Articular chondrocyte of knee joint (primary cell): ENCODE measurements around the gene PCDHB2. TPM values are rescaled to one million over a fixed set of nuclear protein-coding genes. Genes with fewer than 3 reads are reported as not detected.

ENCODE experiments used
- total RNA-seq: library from RNA; depleted of rRNA; stranded (reverse); fragments of >200 nt; gene quantifications from 2 replicates; pipeline ENCODE4 v1.2.3, GENCODE V29; 2012

The PCDHB2 gene
- total RNA-seq: 3.9 and 4.2 TPM in 2 replicates

GRCh38 chr5:141094481-141095262 lies at the start of gene PCDHB2:
TSS of gene PCDHB2 (plus strand) at chr5:141094615. CDS start at chr5:141094791, 176 bp downstream.

GRCh38 chr5:141050622-141051520 lies 43.5 kb upstream of the PCDHB2 start, which contains the start of gene PCDHB1:
TSS of gene PCDHB1 (plus strand) at chr5:141051374. CDS start at chr5:141051471, 97 bp downstream.

GRCh38 chr5:141100243-141100805 lies 5.9 kb downstream of the PCDHB2 start, which contains the start of gene PCDHB3:
TSS of gene PCDHB3 (plus strand) at chr5:141100473. CDS start at chr5:141100650, 177 bp downstream.

DNA sequence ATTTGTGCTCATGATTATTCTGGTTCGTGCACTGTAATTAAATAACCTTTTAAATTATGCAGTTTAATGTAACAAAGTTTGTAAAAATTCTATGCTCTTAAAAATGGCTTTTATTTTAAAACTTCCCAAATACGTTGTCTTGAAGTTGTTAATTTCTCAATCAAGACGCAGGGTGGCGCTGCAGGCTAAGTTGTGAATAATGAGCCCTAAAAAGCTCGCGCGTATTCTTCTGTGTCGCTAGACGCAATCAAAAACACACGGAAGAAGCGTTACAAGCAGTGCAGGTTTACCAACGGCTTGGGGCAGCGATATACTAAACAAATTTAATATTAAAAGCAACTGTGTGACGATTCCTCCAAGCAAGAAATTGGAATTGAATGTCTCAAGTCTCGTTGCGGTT lies 27.1 kb downstream of the PCDHB2 start, which contains the start of gene PCDHB4:
TSS of gene PCDHB4 (plus strand) at position 256 of the 400 bp plus-strand sequence. CDS start 181 bp downstream, outside the sequence.

GRCh38 chr5:141135030-141135717 lies 40.8 kb downstream of the PCDHB2 start, which contains the start of gene PCDHB5:
TSS of gene PCDHB5 (plus strand) at chr5:141135206. CDS start at chr5:141135435, 229 bp downstream.

Other genes with a start within 250 kb of the PCDHB2 start
- 0.11 and 0.26 TPM in 2 replicates for gene PCDHA9, start 246.2 kb upstream of the PCDHB2 start, total RNA-seq
- gene PCDHA10, start 238.7 kb upstream of the PCDHB2 start, total RNA-seq: 0.13 and 0.54 TPM in 2 replicates
- 0.11 and 0.13 TPM in 2 replicates for gene PCDHA11, start 225.7 kb upstream of the PCDHB2 start, total RNA-seq
- 0.13 TPM in 1 of 2 replicates, not detected in the other for gene PCDHA12, start 219.3 kb upstream of the PCDHB2 start, total RNA-seq
- 0.11 and 0.13 TPM in 2 replicates for gene PCDHA13, start 212.5 kb upstream of the PCDHB2 start, total RNA-seq
- gene PCDHAC1, start 168.3 kb upstream of the PCDHB2 start, total RNA-seq: under 0.01 and 0.13 TPM in 2 replicates
- gene PCDHAC2, start 128.1 kb upstream of the PCDHB2 start, total RNA-seq: 0.13 and 0.22 TPM in 2 replicates
- under 0.01 TPM in 1 of 2 replicates, not detected in the other for gene PCDHB1, start 43.2 kb upstream of the PCDHB2 start, total RNA-seq
- 0.97 and 1.0 TPM in 2 replicates for gene PCDHB3, start 5.9 kb downstream of the PCDHB2 start, total RNA-seq
- 1.8 and 2.1 TPM in 2 replicates for gene PCDHB4, start 27.2 kb downstream of the PCDHB2 start, total RNA-seq
- 2.9 and 3.6 TPM in 2 replicates for gene PCDHB5, start 40.6 kb downstream of the PCDHB2 start, total RNA-seq
- 0.65 and 0.97 TPM in 2 replicates for gene PCDHB6, start 55.4 kb downstream of the PCDHB2 start, total RNA-seq
- 2.0 and 2.5 TPM in 2 replicates for gene PCDHB7, start 78.0 kb downstream of the PCDHB2 start, total RNA-seq
- 0.52 and 1.1 TPM in 2 replicates for gene PCDHB8, start 83.2 kb downstream of the PCDHB2 start, total RNA-seq
- 3.1 and 4.4 TPM in 2 replicates for gene PCDHB16, start 87.8 kb downstream of the PCDHB2 start, total RNA-seq
- gene PCDHB9, start 92.5 kb downstream of the PCDHB2 start, total RNA-seq: 0.91 and 2.3 TPM in 2 replicates
- gene PCDHB10, start 97.7 kb downstream of the PCDHB2 start, total RNA-seq: 2.2 and 2.5 TPM in 2 replicates
- 1.4 and 1.7 TPM in 2 replicates for gene PCDHB11, start 105.0 kb downstream of the PCDHB2 start, total RNA-seq
- gene PCDHB12, start 114.1 kb downstream of the PCDHB2 start, total RNA-seq: 1.0 and 1.3 TPM in 2 replicates
- 2.7 and 4.0 TPM in 2 replicates for gene PCDHB13, start 119.3 kb downstream of the PCDHB2 start, total RNA-seq
- 3.8 and 4.4 TPM in 2 replicates for gene PCDHB14, start 128.7 kb downstream of the PCDHB2 start, total RNA-seq
- gene PCDHB15, start 150.8 kb downstream of the PCDHB2 start, total RNA-seq: 1.7 and 1.9 TPM in 2 replicates
- 0.32 and 0.39 TPM in 2 replicates for gene SLC25A2, start 209.4 kb downstream of the PCDHB2 start, total RNA-seq
- 61.7 and 84.2 TPM in 2 replicates for gene TAF7, start 226.2 kb downstream of the PCDHB2 start, total RNA-seq
- 1.4 and 1.9 TPM in 2 replicates for gene PCDHGA1, start 235.9 kb downstream of the PCDHB2 start, total RNA-seq
- gene PCDHGA2, start 244.1 kb downstream of the PCDHB2 start, total RNA-seq: 4.7 and 4.9 TPM in 2 replicates
- 3.7 and 6.2 TPM in 2 replicates for gene PCDHGA3, start 249.2 kb downstream of the PCDHB2 start, total RNA-seq